H1 (cell line): ENCODE data around the gene SRSF6.
A peak's percentile ranks its signal among the peaks of the same experiment; 100 is the strongest.

Experiments used
- HDAC6 ChIP-seq: IDR thresholded peaks from one replicate; pipeline ENCODE4 v1.7.1; 2012; ENCODE audit warnings: low read depth, mild to moderate bottlenecking, inconsistent platforms, low read length, moderate library complexity
- POLR2AphosphoS5 ChIP-seq: IDR thresholded peaks from 2 replicates; pipeline ENCODE4 v1.6.1; 2011; ENCODE audit warnings: low read depth, low read length
- SIN3A ChIP-seq, 2 experiments: IDR thresholded peaks in 1 of 2; conservative IDR thresholded peaks in 1 of 2; 2 replicates each; pipeline ENCODE4 v1.6.1; 2011 to 2012; ENCODE audit warnings: low read length in 2 of 2, improper control_type of control experiment in 1 of 2, low read depth in 1 of 2, mild to moderate bottlenecking in 1 of 2

GRCh38 chr20:43508604-43509040 is 50.9 kb downstream of the SRSF6 start:
- TF ChIP-seq POLR2AphosphoS5 (peak; percentile 71; the same call in 1 of the 2 replicates), HDAC6 (no peak), SIN3A (conservative IDR thresholded peaks at IDR 0.05 in 1 of 2, IDR thresholded peaks at IDR 0.05 in 1 of 2; ENCODE audit: low read depth in 1 of 2, low read length in 2 of 2) (no peak)
